SU-DHL-6 (cell line): ENCODE measurements around the gene C10orf71.

Experiments
- CTCF ChIP-seq: fragments of 200-600 bp; sonication (generic); IDR thresholded peaks from one replicate; pipeline ENCODE4 v1.5.1; 2017; ENCODE audit warnings: antibody characterized with exemption, mild to moderate bottlenecking, low read length, moderate library complexity; ENCODE audit not compliant: insufficient read depth, poor library complexity, severe bottlenecking
- EZH2phosphoT487 ChIP-seq: fragments of 200-600 bp; sonication (generic), shearing (Covaris generic); conservative IDR thresholded peaks from 2 replicates; pipeline ENCODE4 v1.6.1; 2018; ENCODE audit warnings: mild to moderate bottlenecking, antibody characterized with exemption, low read length, moderate library complexity, mixed read lengths

- TF ChIP-seq CTCF (no peak), EZH2phosphoT487 (no peak)
Observed at GRCh38 chr10:49368256-49368655, 69.3 kb downstream of the C10orf71 start.
